Hepatocyte (in vitro differentiated cells): Measurements from ENCODE around the gene TSHZ1.

Source experiments
- EZH2 ChIP-seq: fragments of 200-600 bp; sonication (generic); IDR thresholded peaks from 2 replicates; pipeline ENCODE4 v1.6.1; 2016; ENCODE audit warnings: antibody characterized with exemption, mild to moderate bottlenecking, borderline replicate concordance
- EZH2phosphoT487 ChIP-seq: fragments of 200-600 bp; sonication (generic); IDR thresholded peaks from one replicate; pipeline ENCODE4 v1.6.1; 2018; ENCODE audit warnings: antibody characterized with exemption, mild to moderate bottlenecking, low read depth, moderate library complexity; ENCODE audit not compliant: unreplicated experiment, severe bottlenecking
- TF ChIP-seq, protein P1 (sequence below): fragments of 200-600 bp; sonication (generic); IDR thresholded peaks from 2 replicates; pipeline ENCODE4 v1.5.1; 2016; ENCODE audit warnings: antibody characterized with exemption, mild to moderate bottlenecking; ENCODE audit not compliant: poor library complexity

DNA sequence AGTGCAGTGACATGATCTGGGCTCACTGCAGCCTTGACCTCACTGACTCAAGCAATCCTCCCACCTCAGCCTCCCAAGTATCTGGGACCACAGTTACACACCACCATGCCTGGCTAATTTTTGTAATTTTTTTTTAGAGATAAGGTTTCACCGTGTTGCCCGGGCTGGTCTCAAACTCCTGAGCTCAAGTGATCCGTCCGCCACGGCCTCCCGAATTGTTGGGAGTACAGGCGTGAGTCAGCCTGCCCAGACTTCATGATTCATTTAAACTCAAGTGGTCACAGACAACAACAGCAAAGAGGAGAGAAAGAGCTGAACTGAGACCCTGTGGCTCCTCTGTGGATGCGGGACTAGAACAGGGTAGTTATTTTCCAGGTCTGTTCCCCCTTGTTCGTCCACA is 83.0 kb downstream of the TSHZ1 start:
- TF ChIP-seq EZH2phosphoT487: no peak
- TF ChIP-seq, protein P1, sequence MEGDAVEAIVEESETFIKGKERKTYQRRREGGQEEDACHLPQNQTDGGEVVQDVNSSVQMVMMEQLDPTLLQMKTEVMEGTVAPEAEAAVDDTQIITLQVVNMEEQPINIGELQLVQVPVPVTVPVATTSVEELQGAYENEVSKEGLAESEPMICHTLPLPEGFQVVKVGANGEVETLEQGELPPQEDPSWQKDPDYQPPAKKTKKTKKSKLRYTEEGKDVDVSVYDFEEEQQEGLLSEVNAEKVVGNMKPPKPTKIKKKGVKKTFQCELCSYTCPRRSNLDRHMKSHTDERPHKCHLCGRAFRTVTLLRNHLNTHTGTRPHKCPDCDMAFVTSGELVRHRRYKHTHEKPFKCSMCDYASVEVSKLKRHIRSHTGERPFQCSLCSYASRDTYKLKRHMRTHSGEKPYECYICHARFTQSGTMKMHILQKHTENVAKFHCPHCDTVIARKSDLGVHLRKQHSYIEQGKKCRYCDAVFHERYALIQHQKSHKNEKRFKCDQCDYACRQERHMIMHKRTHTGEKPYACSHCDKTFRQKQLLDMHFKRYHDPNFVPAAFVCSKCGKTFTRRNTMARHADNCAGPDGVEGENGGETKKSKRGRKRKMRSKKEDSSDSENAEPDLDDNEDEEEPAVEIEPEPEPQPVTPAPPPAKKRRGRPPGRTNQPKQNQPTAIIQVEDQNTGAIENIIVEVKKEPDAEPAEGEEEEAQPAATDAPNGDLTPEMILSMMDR: no peak
- no peak for TF ChIP-seq EZH2
